Stimulated activated naive CD4-positive, alpha-beta T cell treated with Interleukin-2 at 50 U/mL for 16 hours (primary cell): ENCODE results near the gene NTM.

Source experiments
- DNase-seq: peaks from one replicate; lab custom pipeline; 2025; lab: John Stamatoyannopoulos, UW

Gene NTM

DNA sequence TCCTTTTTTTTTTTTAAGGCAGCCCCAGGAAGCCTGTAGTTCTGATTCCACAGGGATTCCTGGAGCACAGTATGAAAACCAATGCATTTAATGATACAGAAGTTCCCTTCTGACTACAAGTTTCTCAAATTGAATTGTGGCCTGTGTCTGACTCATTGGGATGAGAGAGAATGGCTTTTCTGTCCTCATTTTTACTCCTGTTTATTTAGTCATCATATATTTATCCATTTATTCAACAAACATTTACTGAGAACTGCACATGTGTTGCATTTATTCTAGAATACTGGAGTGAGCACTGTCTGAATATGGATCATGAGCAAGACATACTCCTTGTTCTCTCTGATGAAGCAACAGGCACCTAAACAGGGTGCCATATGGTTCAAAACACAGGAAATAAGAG lies 231.2 kb downstream of the NTM start:
- no peak for DNase-seq

- DNase-seq, result no peak
Observed at GRCh38 chr11:131602431-131602830, 232.0 kb downstream of the NTM start.

DNA sequence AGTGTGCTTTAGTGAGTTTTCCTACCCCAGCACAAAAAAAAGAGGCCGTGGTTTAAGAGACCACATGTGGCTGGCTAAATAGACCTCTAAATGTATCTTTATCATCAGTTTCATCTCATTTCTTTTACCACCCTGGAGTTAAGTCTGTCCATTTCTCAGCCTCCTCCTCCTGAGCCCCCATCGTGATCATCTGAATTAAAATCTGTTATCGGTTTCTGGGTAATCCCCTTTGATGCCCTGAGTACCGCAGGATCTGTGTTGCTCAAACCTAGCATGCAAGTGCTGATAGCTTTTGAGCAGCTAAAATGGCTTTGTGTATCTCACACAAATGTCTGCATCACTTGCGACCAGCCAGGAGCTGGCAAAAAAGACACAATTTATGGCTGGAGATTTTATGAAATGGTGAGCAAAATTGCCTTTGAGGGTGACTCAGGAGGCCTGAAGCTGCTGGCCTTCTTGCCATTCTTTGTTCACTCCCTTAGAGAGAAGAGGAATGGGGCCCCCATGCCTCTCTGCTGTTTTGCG lies 236.5 kb downstream of the NTM start:
- no peak for DNase-seq

DNA sequence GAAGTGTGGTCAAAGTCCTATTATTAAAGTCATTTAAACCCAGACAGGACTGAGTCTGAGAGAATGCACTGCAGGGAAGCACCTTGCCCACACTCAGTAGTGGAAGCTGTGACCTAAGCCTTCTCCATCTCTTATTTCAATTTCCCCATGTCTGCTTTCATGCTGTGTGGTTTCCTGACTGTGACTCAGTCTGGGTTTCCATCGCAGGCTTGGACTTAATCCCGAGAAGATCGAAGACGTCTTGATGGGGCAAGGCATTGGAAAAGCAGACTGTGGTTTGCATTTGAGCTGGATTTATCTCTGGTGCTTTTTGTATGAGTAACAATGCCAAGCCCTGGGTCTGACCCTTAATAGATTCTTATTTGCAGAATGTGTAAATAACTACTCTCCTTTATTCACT lies 238.9 kb downstream of the NTM start:
- DNase-seq, result no peak

DNA sequence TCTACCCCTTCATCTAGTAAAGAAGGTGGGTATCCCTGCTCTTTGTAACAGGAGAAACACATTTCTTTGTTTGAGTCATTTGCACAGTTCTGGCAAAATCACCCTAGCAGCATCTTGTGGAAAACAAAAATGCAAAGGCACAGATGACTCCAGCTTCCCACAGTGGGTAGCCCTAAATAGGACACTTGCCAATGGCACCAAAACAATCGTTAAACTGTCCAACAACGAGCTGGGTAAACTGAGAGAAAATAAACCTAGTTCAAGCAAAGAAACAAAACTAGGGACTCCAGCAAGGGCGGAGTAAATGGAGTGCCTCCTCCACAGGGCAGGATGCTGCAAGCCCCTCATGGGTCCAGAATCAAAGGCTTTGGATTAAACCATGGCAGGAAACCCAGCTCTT lies 239.5 kb downstream of the NTM start:
- no peak for DNase-seq

DNA sequence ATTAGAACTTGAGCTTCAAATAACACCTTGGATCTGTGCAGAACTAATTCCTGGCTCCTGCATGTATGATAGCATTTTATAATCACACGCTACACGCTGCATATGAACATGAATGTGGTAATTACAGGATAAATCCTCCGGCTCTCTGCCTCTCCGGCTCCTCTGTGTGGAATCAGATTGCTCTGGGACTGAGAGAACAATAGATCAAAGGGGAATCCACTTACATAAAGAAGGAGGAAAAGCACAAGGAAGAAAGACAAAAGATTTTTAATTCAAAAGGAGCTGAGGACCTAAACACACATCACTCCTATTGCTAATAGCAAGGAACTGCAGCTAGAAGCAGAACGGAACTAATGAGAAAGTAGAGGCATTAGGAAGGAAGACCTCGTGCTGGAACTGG lies 240.9 kb downstream of the NTM start:
- DNase-seq, result no peak

GRCh38 chr11:131612533-131612932 lies 242.1 kb downstream of the NTM start:
- DNase-seq, result no peak

DNA sequence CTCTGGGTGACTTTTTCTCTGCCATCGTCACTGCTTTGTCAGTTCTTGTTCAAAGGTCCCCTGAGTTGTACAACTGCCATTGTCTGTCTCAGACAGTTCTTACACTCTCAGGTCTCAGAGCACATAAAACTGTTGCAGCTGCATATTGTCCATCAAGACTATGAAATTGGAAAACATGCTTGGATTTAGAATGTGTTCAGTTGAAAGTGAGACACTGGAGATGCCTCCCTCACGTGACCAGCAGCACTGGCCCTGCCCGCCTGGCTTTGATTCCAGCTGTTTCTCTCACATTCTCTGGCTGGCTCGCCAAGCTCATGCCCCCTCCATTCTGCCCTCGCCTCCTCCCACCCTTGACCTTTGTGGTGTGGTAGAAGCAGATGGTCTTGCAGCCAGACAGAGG lies 244.2 kb downstream of the NTM start:
- DNase-seq, result no peak

DNA sequence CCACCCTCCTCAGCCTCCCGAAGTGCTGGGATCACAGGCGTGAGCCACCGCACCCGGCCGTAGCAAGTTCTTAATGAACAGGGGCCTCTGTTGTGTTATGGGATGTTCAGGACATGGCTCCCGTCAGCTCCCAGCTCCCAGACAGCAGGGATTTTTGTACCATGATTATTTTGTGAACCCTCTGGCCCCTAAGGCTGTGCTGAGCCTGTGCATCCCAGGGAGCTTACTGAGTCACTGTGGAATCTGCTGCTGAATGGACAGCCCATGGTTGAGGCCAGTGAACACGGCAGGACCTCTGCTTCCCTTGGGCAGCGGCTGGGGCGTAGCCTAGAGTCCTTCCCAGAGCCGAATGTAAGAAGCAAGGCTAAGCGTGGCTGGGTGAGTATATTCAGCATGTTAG lies 245.2 kb downstream of the NTM start:
- no peak for DNase-seq

- DNase-seq, result no peak
Observed at GRCh38 chr11:131616481-131617140, 246.2 kb downstream of the NTM start.

GRCh38 chr11:131618201-131618600 lies 247.8 kb downstream of the NTM start:
- no peak for DNase-seq

GRCh38 chr11:131622193-131622592 lies 251.8 kb downstream of the NTM start:
- no peak for DNase-seq

DNA sequence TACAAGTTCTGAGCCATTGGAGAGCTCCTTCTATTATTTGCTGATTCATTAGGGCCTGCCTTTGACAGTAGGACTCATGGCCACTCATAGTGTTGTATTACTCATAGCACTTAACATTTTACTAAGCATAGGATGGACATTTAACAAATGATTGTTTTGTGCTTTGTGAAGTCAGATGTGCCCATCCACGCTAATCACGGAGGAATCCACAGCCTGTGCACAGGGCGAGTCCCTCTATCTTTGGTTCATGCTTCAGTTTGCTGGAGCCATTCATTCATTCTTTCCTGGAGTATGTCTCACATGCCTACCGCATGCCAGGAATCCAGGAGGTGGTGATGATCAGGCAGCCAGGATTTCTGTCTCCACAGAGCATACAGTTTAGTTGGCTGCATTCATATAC lies 254.1 kb downstream of the NTM start:
- DNase-seq, result no peak

- DNase-seq, result no peak
Observed at GRCh38 chr11:131626788-131627187, 256.4 kb downstream of the NTM start.

DNA sequence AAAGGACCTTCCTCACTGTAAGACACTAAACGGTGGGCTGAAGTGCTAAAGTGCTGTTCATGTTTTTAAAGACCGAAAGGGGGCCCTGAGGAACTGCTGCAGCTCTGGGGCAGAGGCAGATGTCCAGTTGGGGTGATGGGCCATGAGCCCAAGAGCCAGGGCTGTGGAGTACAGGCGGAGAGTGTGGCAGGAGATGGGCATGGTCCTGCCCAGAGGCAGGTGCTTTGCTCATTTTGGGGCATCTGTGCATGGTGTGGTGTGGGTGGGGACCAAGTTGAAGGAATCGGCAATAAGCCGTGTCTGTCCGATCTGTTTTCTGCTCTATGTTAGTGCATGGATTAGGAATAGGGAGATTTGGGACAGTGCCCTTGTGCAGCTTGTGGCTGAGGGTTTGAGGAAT lies 258.3 kb downstream of the NTM start:
- no peak for DNase-seq

- no peak for DNase-seq
Observed at GRCh38 chr11:131629925-131630540, 259.6 kb downstream of the NTM start.

GRCh38 chr11:131632971-131633370 lies 262.6 kb downstream of the NTM start:
- no peak for DNase-seq

DNA sequence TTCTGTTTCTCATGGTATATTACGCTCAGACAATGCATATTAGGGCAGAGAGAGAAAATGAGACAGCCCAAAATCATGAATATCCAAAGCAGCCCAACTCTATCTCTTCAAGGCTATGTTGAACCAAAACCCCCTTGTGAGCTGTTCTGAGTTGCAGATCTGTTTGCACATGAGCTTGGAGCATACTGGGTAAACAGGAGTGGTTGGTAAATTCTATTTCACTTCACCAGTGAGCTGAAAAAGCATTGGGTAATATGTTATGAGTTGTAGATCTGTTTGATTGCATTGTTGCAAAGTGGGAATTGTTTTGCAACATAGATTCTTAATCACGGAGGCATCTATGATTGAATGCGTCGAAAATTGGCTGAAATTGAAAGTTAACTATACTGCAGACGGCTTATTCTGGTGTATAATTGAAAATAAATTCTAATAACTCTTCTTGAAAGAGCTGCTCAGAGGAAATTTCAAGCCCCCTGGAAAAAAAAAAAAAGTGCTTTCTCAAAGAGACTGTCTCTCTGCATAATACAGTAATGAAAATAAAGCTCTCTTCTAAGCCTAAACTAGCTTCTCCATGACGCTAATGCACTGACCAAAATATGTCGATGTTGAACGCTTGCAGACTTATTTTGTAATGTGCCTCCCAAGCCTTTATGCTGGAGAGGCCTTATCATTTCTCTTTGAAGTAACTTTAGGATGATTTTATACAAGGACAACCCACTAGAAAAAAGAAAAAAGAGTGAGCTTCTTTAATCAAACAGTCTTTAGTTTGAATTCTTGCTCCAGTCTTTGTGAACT lies 263.7 kb downstream of the NTM start:
- no peak for DNase-seq

GRCh38 chr11:131637469-131638175 lies 267.2 kb downstream of the NTM start:
- DNase-seq, result no peak

DNA sequence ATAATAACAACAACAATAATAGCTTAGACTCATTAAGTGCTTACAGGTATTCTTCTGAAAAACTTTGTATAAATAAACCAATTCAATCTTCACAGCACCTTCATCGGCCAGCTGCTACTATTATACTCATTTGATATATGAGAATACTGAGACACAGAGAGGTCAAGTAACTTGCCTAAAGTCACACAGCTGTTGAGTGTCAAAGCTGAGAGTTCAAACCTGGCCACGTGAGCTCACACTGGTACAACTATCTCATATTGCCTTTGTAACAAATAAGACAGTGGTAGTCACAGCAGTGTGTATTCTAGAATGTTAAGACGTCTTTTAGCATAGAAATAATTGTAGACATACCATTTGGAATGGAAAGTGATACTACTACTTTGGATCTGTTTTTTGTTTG lies 268.5 kb downstream of the NTM start:
- no peak for DNase-seq

GRCh38 chr11:131640320-131640719 lies 269.9 kb downstream of the NTM start:
- DNase-seq, result no peak

GRCh38 chr11:131642756-131643531 lies 272.5 kb downstream of the NTM start:
- no peak for DNase-seq
